ENCODE measurements around the gene VWA8. TPM values are rescaled to one million over a fixed set of nuclear protein-coding genes. Genes with fewer than 3 reads are reported as not detected.
A peak's percentile ranks its signal among the peaks of the same experiment; 100 is the strongest.

Gene VWA8
- total RNA-seq, 4 donors from 2014 or later = 27.7 to 47.7 (median 39.5) TPM

DNA sequence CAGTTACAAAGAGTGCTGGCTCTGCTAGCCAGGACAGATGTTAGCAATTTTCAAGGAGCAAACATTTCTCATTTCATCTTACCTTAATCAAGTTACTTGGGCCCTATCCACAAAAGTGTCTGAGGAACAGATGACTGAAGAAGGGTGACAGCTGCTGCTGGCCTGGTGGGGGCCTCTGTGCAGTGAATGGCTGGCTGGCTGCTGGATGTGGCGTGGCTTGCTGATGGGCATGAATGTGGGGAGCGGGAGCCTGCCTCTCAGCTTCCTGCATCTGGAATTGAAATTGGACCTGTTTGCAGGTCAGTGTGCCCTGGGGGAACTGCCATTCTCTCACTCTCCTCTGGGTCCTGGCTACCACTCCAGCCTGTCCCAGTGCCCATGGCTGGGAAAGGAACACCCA lies 408.9 kb downstream of the VWA8 start:
- no peaks in the 10 kb centered on the region for H3K27me3 ChIP-seq
- no peaks in the 10 kb centered on the region for H3K4me1 ChIP-seq
- no peaks in the 10 kb centered on the region for H3K36me3 ChIP-seq
- no peak for TF ChIP-seq POLR2A (IDR thresholded peaks at IDR 0.05)
- TF ChIP-seq, protein P1, sequence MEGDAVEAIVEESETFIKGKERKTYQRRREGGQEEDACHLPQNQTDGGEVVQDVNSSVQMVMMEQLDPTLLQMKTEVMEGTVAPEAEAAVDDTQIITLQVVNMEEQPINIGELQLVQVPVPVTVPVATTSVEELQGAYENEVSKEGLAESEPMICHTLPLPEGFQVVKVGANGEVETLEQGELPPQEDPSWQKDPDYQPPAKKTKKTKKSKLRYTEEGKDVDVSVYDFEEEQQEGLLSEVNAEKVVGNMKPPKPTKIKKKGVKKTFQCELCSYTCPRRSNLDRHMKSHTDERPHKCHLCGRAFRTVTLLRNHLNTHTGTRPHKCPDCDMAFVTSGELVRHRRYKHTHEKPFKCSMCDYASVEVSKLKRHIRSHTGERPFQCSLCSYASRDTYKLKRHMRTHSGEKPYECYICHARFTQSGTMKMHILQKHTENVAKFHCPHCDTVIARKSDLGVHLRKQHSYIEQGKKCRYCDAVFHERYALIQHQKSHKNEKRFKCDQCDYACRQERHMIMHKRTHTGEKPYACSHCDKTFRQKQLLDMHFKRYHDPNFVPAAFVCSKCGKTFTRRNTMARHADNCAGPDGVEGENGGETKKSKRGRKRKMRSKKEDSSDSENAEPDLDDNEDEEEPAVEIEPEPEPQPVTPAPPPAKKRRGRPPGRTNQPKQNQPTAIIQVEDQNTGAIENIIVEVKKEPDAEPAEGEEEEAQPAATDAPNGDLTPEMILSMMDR (IDR thresholded peaks at IDR 0.05) = no peak
- H3K4me3 ChIP-seq = no peak overlapping the region
- no peak for DNase-seq
- H3K27ac ChIP-seq = no peak overlapping the region
- no peaks in the 10 kb centered on the region for H3K9me3 ChIP-seq

DNA sequence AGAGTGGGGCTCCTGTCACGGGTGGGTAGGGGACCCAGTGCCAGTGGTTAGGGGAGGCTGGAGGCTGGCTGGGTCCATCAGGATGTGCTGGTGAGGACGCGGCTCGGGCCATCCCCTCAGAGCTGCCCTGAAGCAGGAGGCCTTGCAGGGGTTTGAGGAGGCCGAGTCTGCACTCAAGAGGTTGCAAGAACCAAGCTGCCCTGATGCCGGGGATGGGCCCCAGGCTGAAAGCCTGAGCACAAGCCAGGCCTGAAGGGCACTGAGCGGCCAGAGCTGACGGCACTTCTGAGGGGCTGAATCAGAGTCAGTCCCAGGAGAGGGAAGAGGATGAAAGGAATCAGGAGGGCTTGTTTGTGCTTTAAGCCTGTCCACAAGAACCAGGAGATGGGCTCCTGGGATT lies 410.6 kb downstream of the VWA8 start:
- no peaks in the 10 kb centered on the region for H3K9me3 ChIP-seq
- no peaks in the 10 kb centered on the region for H3K4me1 ChIP-seq
- TF ChIP-seq, protein P1 (IDR thresholded peaks at IDR 0.05) = no peak
- no peak for TF ChIP-seq POLR2A (IDR thresholded peaks at IDR 0.05)
- no peak for DNase-seq
- H3K27ac ChIP-seq = no peak overlapping the region
- no peaks in the 10 kb centered on the region for H3K36me3 ChIP-seq
- H3K4me3 ChIP-seq = no peak overlapping the region
- no peaks in the 10 kb centered on the region for H3K27me3 ChIP-seq

DNA sequence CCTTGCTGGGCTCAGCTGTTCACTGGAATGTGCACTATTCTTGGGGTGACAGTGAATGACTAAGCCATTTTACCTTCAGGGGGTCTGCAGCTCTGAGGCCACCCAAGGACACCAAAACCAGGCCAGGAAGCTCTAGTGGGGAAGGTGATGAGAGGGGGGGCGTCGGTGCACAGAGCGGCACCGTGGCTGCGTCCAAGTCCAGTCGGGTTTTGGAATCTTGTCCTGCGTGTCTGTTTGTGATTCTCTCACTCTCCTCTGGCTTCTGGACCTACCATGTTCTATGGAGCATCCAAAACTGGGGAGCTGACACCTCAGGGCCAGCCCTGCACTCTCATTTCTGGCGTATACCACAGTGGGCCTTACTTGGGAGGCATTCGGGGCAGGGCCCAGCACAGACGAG lies 411.4 kb downstream of the VWA8 start:
- H3K9me3 ChIP-seq = no peaks in the 10 kb centered on the region
- DNase-seq = no peak
- TF ChIP-seq POLR2A (IDR thresholded peaks at IDR 0.05) = no peak
- no peaks in the 10 kb centered on the region for H3K36me3 ChIP-seq
- H3K27me3 ChIP-seq = no peaks in the 10 kb centered on the region
- H3K27ac ChIP-seq = no peak overlapping the region
- no peak overlapping the region for H3K4me3 ChIP-seq
- no peaks in the 10 kb centered on the region for H3K4me1 ChIP-seq

DNA sequence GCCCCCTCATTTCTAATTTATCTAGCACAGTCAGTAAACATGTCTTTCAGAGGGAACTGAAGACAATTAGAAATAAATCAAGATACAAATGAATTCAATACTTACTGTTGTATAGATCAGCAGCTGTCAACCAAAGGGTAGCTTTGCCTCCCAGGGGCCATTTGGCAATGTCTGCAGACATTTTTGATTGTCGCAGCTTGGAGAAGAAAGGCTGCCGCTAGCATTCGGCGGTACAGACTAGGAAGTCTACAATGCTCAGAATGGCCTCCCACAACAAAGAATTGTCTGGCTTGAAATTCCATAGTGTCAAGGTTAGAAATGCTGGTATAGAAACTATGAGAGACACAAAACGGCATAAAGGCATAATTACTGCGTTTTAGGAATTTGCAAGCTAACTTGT lies 412.0 kb downstream of the VWA8 start:
- no peak for DNase-seq
- H3K36me3 ChIP-seq = no peaks in the 10 kb centered on the region
- H3K9me3 ChIP-seq = no peaks in the 10 kb centered on the region
- no peaks in the 10 kb centered on the region for H3K27me3 ChIP-seq
- H3K4me3 ChIP-seq = no peak overlapping the region
- H3K4me1 ChIP-seq = no peaks in the 10 kb centered on the region
- H3K27ac ChIP-seq = no peak overlapping the region
- TF ChIP-seq POLR2A (IDR thresholded peaks at IDR 0.05) = no peak
- TF ChIP-seq, protein P1 (IDR thresholded peaks at IDR 0.05) = no peak

DNA sequence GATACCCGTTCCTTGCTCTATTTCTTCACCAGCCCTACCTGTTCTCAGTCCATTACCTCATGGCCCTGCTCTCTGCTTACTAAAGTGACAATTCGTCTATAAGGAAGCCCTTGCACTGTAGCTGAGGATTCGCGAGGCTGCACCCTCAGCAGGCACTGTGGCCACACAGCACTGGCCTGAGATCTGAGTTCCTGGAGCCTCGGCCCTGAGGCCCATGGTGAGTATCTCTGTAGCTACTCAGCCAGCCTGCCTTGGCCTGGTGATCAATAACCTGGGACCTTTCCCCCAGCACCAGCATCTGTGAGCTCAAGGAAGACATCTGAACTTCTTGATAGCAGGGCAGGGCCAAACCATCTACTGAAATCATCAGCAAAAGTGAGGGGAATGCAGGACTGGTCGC lies 412.9 kb downstream of the VWA8 start:
- H3K4me1 ChIP-seq = no peaks in the 10 kb centered on the region
- H3K27me3 ChIP-seq = no peaks in the 10 kb centered on the region
- no peak for TF ChIP-seq POLR2A (IDR thresholded peaks at IDR 0.05)
- TF ChIP-seq, protein P1 (IDR thresholded peaks at IDR 0.05) = no peak
- H3K27ac ChIP-seq = peak overlapping the region in 2 of 4 donors; percentile 13 to 33
- DNase-seq = no peak
- H3K9me3 ChIP-seq = no peaks in the 10 kb centered on the region
- no peaks in the 10 kb centered on the region for H3K36me3 ChIP-seq
- no peak overlapping the region for H3K4me3 ChIP-seq

DNA sequence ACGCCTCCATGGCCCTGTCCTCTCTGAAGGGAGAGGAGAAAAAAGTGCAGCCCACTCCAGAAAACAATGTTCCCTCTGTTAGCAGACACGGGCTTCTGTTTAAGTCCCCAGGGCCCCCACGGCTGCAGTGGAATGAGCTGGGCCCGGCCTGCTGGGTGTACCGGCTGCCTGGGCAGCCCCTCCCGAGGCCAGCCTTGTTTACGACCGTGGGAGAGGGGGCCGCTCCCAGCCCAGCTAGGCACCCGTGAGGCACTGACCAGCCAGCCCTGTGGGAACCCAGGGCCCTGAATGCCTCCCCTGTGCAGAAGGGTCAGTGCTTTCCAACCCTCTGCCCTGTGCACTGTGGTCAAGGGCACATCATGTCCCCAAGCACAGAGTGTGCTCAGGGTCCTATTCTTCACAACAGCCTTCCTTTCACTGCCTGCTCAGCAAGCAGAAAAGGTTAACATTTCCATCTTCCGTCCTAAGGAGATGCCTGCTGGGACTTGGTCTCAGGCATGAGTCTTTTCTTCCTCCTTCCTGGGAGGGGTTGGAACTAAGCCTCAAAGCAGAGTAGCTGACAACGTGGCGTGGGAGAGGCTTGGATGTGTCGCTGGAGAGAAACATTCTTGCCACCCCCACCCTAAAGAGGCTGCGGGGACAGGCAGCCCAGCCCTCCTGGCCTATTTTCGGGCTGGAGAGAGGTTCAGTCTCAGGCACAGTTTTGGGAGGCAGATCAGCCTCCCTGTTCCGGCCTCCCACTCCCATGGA lies 413.5 kb downstream of the VWA8 start:
- Histone ChIP-seq H3K36me3 (no peaks in the 10 kb centered on the region), H3K27ac (peak overlapping the region in 2 of 4 donors; percentile 13 to 33), H3K4me3 (no peak overlapping the region), H3K9me3 (no peaks in the 10 kb centered on the region), H3K4me1 (no peaks in the 10 kb centered on the region), H3K27me3 (no peaks in the 10 kb centered on the region)
- TF ChIP-seq, protein P1 (IDR thresholded peaks at IDR 0.05) = no peak
- no peak for TF ChIP-seq POLR2A (IDR thresholded peaks at IDR 0.05)
- no peak for DNase-seq
